Ishikawa (cell line): Measurements from ENCODE around the gene SENP1.

Source experiments
- CEBPB ChIP-seq: IDR thresholded peaks from 2 replicates; pipeline ENCODE4 v1.6.1; 2012
- CREB1 ChIP-seq: IDR thresholded peaks from 2 replicates; pipeline ENCODE4 v1.6.1; 2012; ENCODE audit warnings: low read depth
- EGR1 ChIP-seq: IDR thresholded peaks from 2 replicates; pipeline ENCODE4 v1.6.1; 2012
- EP300 ChIP-seq: IDR thresholded peaks from 2 replicates; pipeline ENCODE4 v1.6.1; 2012; ENCODE audit warnings: borderline replicate concordance
- FOXM1 ChIP-seq: IDR thresholded peaks from 2 replicates; pipeline ENCODE4 v1.6.1; 2012; ENCODE audit warnings: low read depth, borderline replicate concordance
- MAX ChIP-seq: IDR thresholded peaks from 2 replicates; pipeline ENCODE4 v1.6.1; 2012
- NFIC ChIP-seq: IDR thresholded peaks from 2 replicates; pipeline ENCODE4 v1.6.1; 2012
- RAD21 ChIP-seq: IDR thresholded peaks from 2 replicates; pipeline ENCODE4 v1.6.1; 2012; ENCODE audit warnings: low read depth
- TAF1 ChIP-seq: IDR thresholded peaks from 2 replicates; pipeline ENCODE4 v1.6.1; 2012; ENCODE audit warnings: low read depth, mild to moderate bottlenecking
- TCF12 ChIP-seq: IDR thresholded peaks from 2 replicates; pipeline ENCODE4 v1.6.1; 2012; ENCODE audit warnings: low read depth
- TEAD4 ChIP-seq: IDR thresholded peaks from 2 replicates; pipeline ENCODE4 v1.6.1; 2012
- YY1 ChIP-seq: IDR thresholded peaks from 2 replicates; pipeline ENCODE4 v1.6.1; 2012; ENCODE audit warnings: low read depth
- ZBTB7A ChIP-seq: IDR thresholded peaks from 2 replicates; pipeline ENCODE4 v1.6.1; 2012; ENCODE audit warnings: low read depth
- TF ChIP-seq, protein P1 (sequence below): IDR thresholded peaks from 2 replicates; pipeline ENCODE4 v1.6.1; 2012
- TF ChIP-seq, protein P2 (sequence below): IDR thresholded peaks from 2 replicates; pipeline ENCODE4 v1.6.1; 2012; ENCODE audit warnings: low read depth, mild to moderate bottlenecking

Gene SENP1

GRCh38 chr12:48043771-48044170, 62.1 kb downstream of the SENP1 start:
- no peak for TF ChIP-seq CEBPB
- TF ChIP-seq, protein P1, sequence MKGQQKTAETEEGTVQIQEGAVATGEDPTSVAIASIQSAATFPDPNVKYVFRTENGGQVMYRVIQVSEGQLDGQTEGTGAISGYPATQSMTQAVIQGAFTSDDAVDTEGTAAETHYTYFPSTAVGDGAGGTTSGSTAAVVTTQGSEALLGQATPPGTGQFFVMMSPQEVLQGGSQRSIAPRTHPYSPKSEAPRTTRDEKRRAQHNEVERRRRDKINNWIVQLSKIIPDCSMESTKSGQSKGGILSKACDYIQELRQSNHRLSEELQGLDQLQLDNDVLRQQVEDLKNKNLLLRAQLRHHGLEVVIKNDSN = no peak
- no peak for TF ChIP-seq NFIC
- no peak for TF ChIP-seq EGR1
- TF ChIP-seq RAD21 = no peak
- no peak for TF ChIP-seq CREB1
- no peak for TF ChIP-seq YY1
- TF ChIP-seq, protein P2, sequence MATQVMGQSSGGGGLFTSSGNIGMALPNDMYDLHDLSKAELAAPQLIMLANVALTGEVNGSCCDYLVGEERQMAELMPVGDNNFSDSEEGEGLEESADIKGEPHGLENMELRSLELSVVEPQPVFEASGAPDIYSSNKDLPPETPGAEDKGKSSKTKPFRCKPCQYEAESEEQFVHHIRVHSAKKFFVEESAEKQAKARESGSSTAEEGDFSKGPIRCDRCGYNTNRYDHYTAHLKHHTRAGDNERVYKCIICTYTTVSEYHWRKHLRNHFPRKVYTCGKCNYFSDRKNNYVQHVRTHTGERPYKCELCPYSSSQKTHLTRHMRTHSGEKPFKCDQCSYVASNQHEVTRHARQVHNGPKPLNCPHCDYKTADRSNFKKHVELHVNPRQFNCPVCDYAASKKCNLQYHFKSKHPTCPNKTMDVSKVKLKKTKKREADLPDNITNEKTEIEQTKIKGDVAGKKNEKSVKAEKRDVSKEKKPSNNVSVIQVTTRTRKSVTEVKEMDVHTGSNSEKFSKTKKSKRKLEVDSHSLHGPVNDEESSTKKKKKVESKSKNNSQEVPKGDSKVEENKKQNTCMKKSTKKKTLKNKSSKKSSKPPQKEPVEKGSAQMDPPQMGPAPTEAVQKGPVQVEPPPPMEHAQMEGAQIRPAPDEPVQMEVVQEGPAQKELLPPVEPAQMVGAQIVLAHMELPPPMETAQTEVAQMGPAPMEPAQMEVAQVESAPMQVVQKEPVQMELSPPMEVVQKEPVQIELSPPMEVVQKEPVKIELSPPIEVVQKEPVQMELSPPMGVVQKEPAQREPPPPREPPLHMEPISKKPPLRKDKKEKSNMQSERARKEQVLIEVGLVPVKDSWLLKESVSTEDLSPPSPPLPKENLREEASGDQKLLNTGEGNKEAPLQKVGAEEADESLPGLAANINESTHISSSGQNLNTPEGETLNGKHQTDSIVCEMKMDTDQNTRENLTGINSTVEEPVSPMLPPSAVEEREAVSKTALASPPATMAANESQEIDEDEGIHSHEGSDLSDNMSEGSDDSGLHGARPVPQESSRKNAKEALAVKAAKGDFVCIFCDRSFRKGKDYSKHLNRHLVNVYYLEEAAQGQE = no peak
- no peak for TF ChIP-seq ZBTB7A
- no peak for TF ChIP-seq FOXM1
- TF ChIP-seq TEAD4 = no peak
- no peak for TF ChIP-seq TAF1
- TF ChIP-seq EP300 = no peak
- TF ChIP-seq MAX = no peak
- TF ChIP-seq TCF12 = no peak

DNA sequence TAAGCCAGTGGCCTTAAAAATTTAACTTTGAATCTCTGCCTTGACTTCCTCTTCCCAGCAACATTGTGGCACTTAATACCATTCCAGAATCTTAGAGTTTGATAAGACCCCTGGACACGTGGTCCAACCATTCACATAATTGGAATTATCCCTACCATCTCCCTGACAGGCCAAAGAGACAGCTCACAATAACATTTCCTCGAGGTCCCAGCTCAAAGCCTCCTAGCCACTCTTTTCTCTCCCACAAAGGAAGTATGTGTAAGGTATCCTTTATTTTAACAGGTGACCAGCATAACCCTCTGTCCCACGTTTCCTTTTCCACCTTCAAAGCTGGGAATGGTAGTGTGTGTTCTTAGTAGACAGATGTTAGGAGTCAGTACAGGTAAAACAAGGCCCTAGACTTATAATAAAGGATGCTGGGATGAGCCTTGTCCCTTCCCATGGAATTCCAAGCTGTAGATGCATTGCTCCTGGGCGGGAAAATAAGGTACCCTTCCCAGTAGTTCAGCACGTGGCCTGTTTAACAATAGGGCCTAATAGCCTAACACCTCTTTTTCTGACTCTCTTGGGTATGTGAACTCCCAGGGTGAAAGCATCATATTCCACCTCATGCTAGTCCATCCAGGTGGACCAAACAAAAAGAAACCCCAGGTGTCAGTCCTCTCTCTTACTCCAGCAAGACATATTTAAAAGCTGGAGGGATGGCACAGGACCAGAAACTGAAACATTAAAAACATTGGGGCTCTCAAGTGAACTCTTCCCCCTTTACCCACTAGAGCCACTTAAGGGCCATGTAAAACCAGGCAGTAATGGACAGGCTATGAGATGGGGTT, 64.1 kb downstream of the SENP1 start:
- TF ChIP-seq CREB1 = no peak
- TF ChIP-seq MAX = no peak
- TF ChIP-seq, protein P2 = no peak
- no peak for TF ChIP-seq EGR1
- no peak for TF ChIP-seq NFIC
- TF ChIP-seq TEAD4 = no peak
- TF ChIP-seq CEBPB = no peak
- TF ChIP-seq, protein P1 = no peak
- TF ChIP-seq TCF12 = no peak
- no peak for TF ChIP-seq TAF1
- TF ChIP-seq YY1 = no peak
- TF ChIP-seq ZBTB7A = no peak
- no peak for TF ChIP-seq EP300
- TF ChIP-seq RAD21 = no peak
- no peak for TF ChIP-seq FOXM1

- TF ChIP-seq, protein P2 = no peak
- TF ChIP-seq MAX (no peak), CEBPB (no peak), NFIC (no peak), EGR1 (no peak), EP300 (no peak), RAD21 (no peak), CREB1 (no peak), TEAD4 (no peak), YY1 (no peak)
- TF ChIP-seq, protein P1 = no peak
These were observed 65.5 kb downstream of the SENP1 start for GRCh38 chr12:48040354-48040753.

- TF ChIP-seq EGR1 (no peak), EP300 (no peak), TCF12 (no peak), TEAD4 (no peak), FOXM1 (no peak), TAF1 (no peak), MAX (no peak), CREB1 (no peak), CEBPB (no peak), NFIC (no peak), RAD21 (no peak), YY1 (no peak), ZBTB7A (no peak)
- TF ChIP-seq, protein P2 = no peak
- TF ChIP-seq, protein P1 = no peak
These were observed 66.7 kb downstream of the SENP1 start for GRCh38 chr12:48039151-48039550.
